ENCODE measurements around the gene OSBPL9. TPM values are rescaled to one million over a fixed set of nuclear protein-coding genes. Genes with fewer than 3 reads are reported as not detected.

OSBPL9 gene
- total RNA-seq, 1 experiment from 2014 or later, result 52.6 TPM

DNA sequence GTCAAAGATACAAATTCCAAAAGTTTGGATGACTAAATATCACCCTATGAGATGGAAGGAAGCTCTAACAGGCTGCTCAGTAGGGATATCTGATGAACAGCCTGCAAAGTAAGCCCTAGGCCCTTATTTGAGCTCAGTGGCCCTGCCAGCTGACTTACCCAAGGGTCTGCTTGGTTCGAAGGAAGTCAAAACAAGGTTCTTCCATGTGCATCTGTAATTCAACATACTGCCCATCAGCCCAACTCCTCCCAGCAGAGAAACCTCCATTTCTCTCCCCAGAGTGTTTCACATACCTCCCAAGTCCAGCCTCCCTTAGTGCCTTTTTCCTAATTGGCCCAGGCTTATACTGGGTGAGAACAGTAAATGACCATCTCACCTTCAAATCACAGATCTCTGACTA, 175.0 kb downstream of the OSBPL9 start:
- no peaks in the 10 kb centered on the region for H3K4me1 ChIP-seq (ENCODE audit: control insufficient read depth in 1 of 2, insufficient read depth in 2 of 2, low read length in 2 of 2)
- no peak for DNase-seq (ENCODE audit: low read depth, low spot score)
- no peaks in the 10 kb centered on the region for H3K9me2 ChIP-seq (ENCODE audit: insufficient read depth)
- no peak overlapping the region for H3K27ac ChIP-seq (ENCODE audit: low read depth, low read length)
- H3K27me3 ChIP-seq (ENCODE audit: insufficient read depth, low read length), result no peaks in the 10 kb centered on the region
- H3K9me3 ChIP-seq (ENCODE audit: control insufficient read depth in 1 of 2, insufficient read depth in 1 of 2, low read depth in 1 of 2, low read length in 2 of 2), result no peaks in the 10 kb centered on the region
- CTCF ChIA-PET, result interaction anchor here (1.2 kb wide), 1 partner anchor 23 kb away, joined by 3 read pairs; no protein-coding TSS in a partner anchor
- peaks cover 47 to 58% of the 10 kb centered on the region in 2 experiments; a peak in 3 of 4 replicates for H3K36me3 ChIP-seq (ENCODE audit: control insufficient read depth in 1 of 2, insufficient read depth in 2 of 2, low read length in 2 of 2)
- TF ChIP-seq POLR2AphosphoS5 (IDR thresholded peaks at IDR 0.05; ENCODE audit: low read depth, low read length) (0 out of 2 replicates have a peak, but pooled peaks have one; percentile 26), YY1 (IDR thresholded peaks at IDR 0.05; ENCODE audit: extremely low read depth, insufficient replicate concordance, low read depth, low read length) (no peak)
- POLR2A ChIA-PET, result no interaction called here
- H2AFZ ChIP-seq (ENCODE audit: low read depth, low read length, poor library complexity, severe bottlenecking), result no peak overlapping the region
- ATAC-seq, result no peak
- no peak overlapping the region for H3K9ac ChIP-seq (ENCODE audit: low read length)
- RAD21 ChIA-PET (ENCODE audit: low non-redundant PET in 1 of 2, low total read pairs in 2 of 2, uncharacterized antibody in 2 of 2, unreplicated experiment in 2 of 2), result no interaction called here
- H3K79me2 ChIP-seq (ENCODE audit: insufficient read depth, low read length), result no peaks in the 10 kb centered on the region
- intact Hi-C loops (cut with micrococcal nuclease), result no loop called here
- BruUV-seq (replicated peaks), result no TSS peak
- H3K4me2 ChIP-seq (ENCODE audit: low read length), result no peak overlapping the region
- no peak overlapping the region for H3K4me3 ChIP-seq (replicated peaks in 1 of 2; ENCODE audit: low read depth in 1 of 2, low read length in 2 of 2)
- H4K20me1 ChIP-seq (ENCODE audit: insufficient read depth), result peaks cover 3% of the 10 kb centered on the region; the same call in 1 of the 2 replicates

DNA sequence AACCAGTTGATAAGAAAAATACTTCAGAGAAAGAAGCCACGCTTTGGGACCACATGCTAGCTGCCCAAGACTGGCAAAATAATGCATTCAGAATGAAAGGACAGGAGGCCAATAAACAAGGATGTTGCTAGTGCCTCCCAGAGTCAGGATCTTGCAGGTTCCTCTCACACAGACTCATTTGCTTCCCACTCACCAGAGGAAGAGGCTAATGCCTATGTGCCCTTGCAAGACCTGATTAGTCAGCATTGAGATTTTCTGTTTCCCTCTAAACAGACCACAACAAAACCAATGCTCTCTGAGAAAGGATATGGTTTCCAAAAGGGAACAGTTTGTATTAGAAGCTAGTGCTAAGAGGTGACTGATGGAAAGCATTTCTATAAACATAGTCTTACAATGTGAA, 176.0 kb downstream of the OSBPL9 start:
- RAD21 ChIA-PET (ENCODE audit: low non-redundant PET in 1 of 2, low total read pairs in 2 of 2, uncharacterized antibody in 2 of 2, unreplicated experiment in 2 of 2), result no interaction called here

More for the DNA sequence above, 176.0 kb downstream of the OSBPL9 start:
- POLR2A ChIA-PET, result no interaction called here
- H3K27me3 ChIP-seq (ENCODE audit: insufficient read depth, low read length), result no peaks in the 10 kb centered on the region
- TF ChIP-seq ZNF274 (IDR thresholded peaks at IDR 0.05; ENCODE audit: low read depth, low read length) (no peak), CEBPB (IDR thresholded peaks at IDR 0.05; ENCODE audit: low read depth) (no peak), RAD21 (IDR thresholded peaks at IDR 0.05; ENCODE audit: low read depth) (no peak), SRF (IDR thresholded peaks at IDR 0.05; ENCODE audit: low read depth) (no peak), ATF3 (IDR thresholded peaks at IDR 0.05) (no peak), TCF7L2 (IDR thresholded peaks at IDR 0.05; ENCODE audit: borderline replicate concordance, extremely low read depth, insufficient read depth, insufficient read length) (no peak), EZH2 (IDR thresholded peaks at IDR 0.05) (no peak), ELF1 (IDR thresholded peaks at IDR 0.05; ENCODE audit: borderline replicate concordance, low read depth) (no peak), YY1 (IDR thresholded peaks at IDR 0.05; ENCODE audit: extremely low read depth, insufficient replicate concordance, low read depth, low read length) (no peak), JUND (IDR thresholded peaks at IDR 0.05) (no peak), POLR2A (IDR thresholded peaks at IDR 0.05; ENCODE audit: borderline replicate concordance, extremely low read depth, insufficient read depth, insufficient read length) (no peak), FOSL1 (IDR thresholded peaks at IDR 0.05; ENCODE audit: low read depth) (no peak), POLR2AphosphoS5 (IDR thresholded peaks at IDR 0.05; ENCODE audit: low read depth, low read length) (no peak), EZH2phosphoT487 (IDR thresholded peaks at IDR 0.05; ENCODE audit: borderline replicate concordance) (no peak)
- TF ChIP-seq, protein P1, sequence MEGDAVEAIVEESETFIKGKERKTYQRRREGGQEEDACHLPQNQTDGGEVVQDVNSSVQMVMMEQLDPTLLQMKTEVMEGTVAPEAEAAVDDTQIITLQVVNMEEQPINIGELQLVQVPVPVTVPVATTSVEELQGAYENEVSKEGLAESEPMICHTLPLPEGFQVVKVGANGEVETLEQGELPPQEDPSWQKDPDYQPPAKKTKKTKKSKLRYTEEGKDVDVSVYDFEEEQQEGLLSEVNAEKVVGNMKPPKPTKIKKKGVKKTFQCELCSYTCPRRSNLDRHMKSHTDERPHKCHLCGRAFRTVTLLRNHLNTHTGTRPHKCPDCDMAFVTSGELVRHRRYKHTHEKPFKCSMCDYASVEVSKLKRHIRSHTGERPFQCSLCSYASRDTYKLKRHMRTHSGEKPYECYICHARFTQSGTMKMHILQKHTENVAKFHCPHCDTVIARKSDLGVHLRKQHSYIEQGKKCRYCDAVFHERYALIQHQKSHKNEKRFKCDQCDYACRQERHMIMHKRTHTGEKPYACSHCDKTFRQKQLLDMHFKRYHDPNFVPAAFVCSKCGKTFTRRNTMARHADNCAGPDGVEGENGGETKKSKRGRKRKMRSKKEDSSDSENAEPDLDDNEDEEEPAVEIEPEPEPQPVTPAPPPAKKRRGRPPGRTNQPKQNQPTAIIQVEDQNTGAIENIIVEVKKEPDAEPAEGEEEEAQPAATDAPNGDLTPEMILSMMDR (IDR thresholded peaks at IDR 0.05 in 2 of 3, conservative IDR thresholded peaks at IDR 0.05 in 1 of 3; ENCODE audit: borderline replicate concordance in 1 of 3, insufficient read depth in 1 of 3, low read depth in 2 of 3, low read length in 2 of 3), result no peak
- no peak overlapping the region for H3K9ac ChIP-seq (ENCODE audit: low read length)
- no peaks in the 10 kb centered on the region for H3K4me1 ChIP-seq (ENCODE audit: control insufficient read depth in 1 of 2, insufficient read depth in 2 of 2, low read length in 2 of 2)
- H2AFZ ChIP-seq (ENCODE audit: low read depth, low read length, poor library complexity, severe bottlenecking), result no peak overlapping the region
- H3K9me3 ChIP-seq (ENCODE audit: control insufficient read depth in 1 of 2, insufficient read depth in 1 of 2, low read depth in 1 of 2, low read length in 2 of 2), result no peaks in the 10 kb centered on the region
- H3K4me3 ChIP-seq (replicated peaks in 1 of 2; ENCODE audit: low read depth in 1 of 2, low read length in 2 of 2), result no peak overlapping the region
- H3K9me2 ChIP-seq (ENCODE audit: insufficient read depth), result no peaks in the 10 kb centered on the region
- peaks cover 3% of the 10 kb centered on the region; the same call in 1 of the 2 replicates for H4K20me1 ChIP-seq (ENCODE audit: insufficient read depth)
- no peaks in the 10 kb centered on the region for H3K79me2 ChIP-seq (ENCODE audit: insufficient read depth, low read length)
- CTCF ChIA-PET, result no interaction called here
- no peak for ATAC-seq
- BruUV-seq (replicated peaks), result no TSS peak
- no peak overlapping the region for H3K4me2 ChIP-seq (ENCODE audit: low read length)
- DNase-seq (ENCODE audit: low read depth, low spot score), result no peak
- intact Hi-C loops (cut with micrococcal nuclease), result no loop called here
- H3K36me3 ChIP-seq (ENCODE audit: control insufficient read depth in 1 of 2, insufficient read depth in 2 of 2, low read length in 2 of 2), result peaks cover 41 to 56% of the 10 kb centered on the region in 2 experiments; a peak in 3 of 4 replicates
- H3K27ac ChIP-seq (ENCODE audit: low read depth, low read length), result no peak overlapping the region
